GM12891 (cell line): ENCODE results near the gene CD24.

Experiments used
- PAX5 ChIP-seq: IDR thresholded peaks from 2 replicates; pipeline ENCODE4 v1.6.1; 2011; ENCODE audit warnings: low read length, moderate library complexity, mild to moderate bottlenecking; ENCODE audit not compliant: insufficient read depth, severe bottlenecking
- POLR2A ChIP-seq: IDR thresholded peaks from 2 replicates; pipeline ENCODE4 v1.6.1; 2011; ENCODE audit warnings: low read depth, low read length, control low read depth
- POLR2AphosphoS5 ChIP-seq: IDR thresholded peaks from 2 replicates; pipeline ENCODE4 v1.6.1; 2011; ENCODE audit warnings: low read depth, low read length, control low read depth

DNA sequence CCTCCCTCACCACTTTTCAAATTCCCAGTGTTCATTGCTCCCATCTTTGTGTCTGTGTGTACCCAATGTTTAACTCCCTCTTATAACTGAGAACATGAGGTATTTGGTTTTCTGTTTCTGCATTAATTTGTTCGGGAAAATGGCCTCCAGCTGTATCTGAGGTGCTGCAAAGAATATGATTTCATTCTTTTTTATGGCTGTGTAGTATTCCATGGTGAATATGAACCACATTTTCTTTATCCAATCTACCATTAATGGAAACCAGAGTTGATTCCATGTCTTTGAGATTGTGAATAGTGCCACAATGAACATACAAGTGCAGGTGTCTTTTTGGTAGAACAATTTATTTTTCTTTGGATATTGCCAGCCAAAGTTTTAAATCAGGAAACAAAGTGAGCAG is 10.4 kb downstream of the CD24 start:
- TF ChIP-seq POLR2A (no peak), POLR2AphosphoS5 (no peak), PAX5 (no peak)
